Stimulated activated CD8-positive, alpha-beta memory T cell treated with anti-CD3 and anti-CD28 coated beads, Interleukin-2, amount 100 ng/mL, for 1 hour (primary cell): ENCODE results near the gene NRSN1.
"Not testable (repeated sequence)": the region's sequence is repeated elsewhere in the genome, so short reads cannot be mapped to it uniquely, and the experiment has no call there.

Source experiments
- DNase-seq, 2 donors: peaks; one replicate each; pipeline ENCODE4 v3.0.0-alpha.2; 2020; ENCODE audit warnings: low read depth in 2 of 2

The NRSN1 gene

GRCh38 chr6:24142733-24143132 is 16.7 kb downstream of the NRSN1 start:
- not testable (repeated sequence) for DNase-seq

- no peak for DNase-seq
Observed at GRCh38 chr6:24145690-24146131, 19.7 kb downstream of the NRSN1 start.

- DNase-seq = no peak
Observed at GRCh38 chr6:24146871-24147270, 20.9 kb downstream of the NRSN1 start.

GRCh38 chr6:24147511-24148153 is 21.6 kb downstream of the NRSN1 start:
- no peak for DNase-seq

- no peak for DNase-seq
Observed at GRCh38 chr6:24148154-24148570, 22.1 kb downstream of the NRSN1 start.

GRCh38 chr6:24148684-24149083 is 22.7 kb downstream of the NRSN1 start:
- no peak for DNase-seq

GRCh38 chr6:24149296-24149695 is 23.3 kb downstream of the NRSN1 start:
- DNase-seq = no peak

- no peak for DNase-seq
Observed at GRCh38 chr6:24149836-24150235, 23.8 kb downstream of the NRSN1 start.

- DNase-seq = no peak
Observed at GRCh38 chr6:24152014-24152413, 26.0 kb downstream of the NRSN1 start.

- no peak for DNase-seq
Observed at GRCh38 chr6:24154121-24154520, 28.1 kb downstream of the NRSN1 start.

GRCh38 chr6:24157886-24158285 is 31.9 kb downstream of the NRSN1 start:
- no peak for DNase-seq

GRCh38 chr6:24183584-24183983 is 57.6 kb downstream of the NRSN1 start:
- no peak for DNase-seq

GRCh38 chr6:24186349-24186748 is 60.3 kb downstream of the NRSN1 start:
- no peak for DNase-seq

GRCh38 chr6:24187965-24188577 is 62.1 kb downstream of the NRSN1 start:
- no peak for DNase-seq

GRCh38 chr6:24188578-24189080 is 62.6 kb downstream of the NRSN1 start:
- DNase-seq = no peak

- DNase-seq = no peak
Observed at GRCh38 chr6:24191346-24191745, 65.3 kb downstream of the NRSN1 start.

GRCh38 chr6:24193364-24193763 is 67.3 kb downstream of the NRSN1 start:
- no peak for DNase-seq

GRCh38 chr6:24194978-24195700 is 69.1 kb downstream of the NRSN1 start:
- no peak for DNase-seq

GRCh38 chr6:24195836-24196597 is 70.0 kb downstream of the NRSN1 start:
- DNase-seq = no peak
